ENCODE results near the gene CYTH3. TPM values are rescaled to one million over a fixed set of nuclear protein-coding genes. Genes with fewer than 3 reads are reported as not detected.
A peak's percentile ranks its signal among the peaks of the same experiment; 100 is the strongest.
"Not testable (repeated sequence)": the region's sequence is repeated elsewhere in the genome, so short reads cannot be mapped to it uniquely, and the experiment has no call there.

Gene CYTH3
- 1 to 10 TPM; 2.2 to 8.4 TPM for total RNA-seq

GRCh38 chr7:6272481-6273323 lies at the start of gene CYTH3:
TSS of gene CYTH3 (minus strand) at chr7:6272624. CDS start at chr7:6272507, 117 bp downstream.
- Mint-ChIP-seq H3K9me3 (no peaks in the 10 kb centered on the region), H3K4me1 (peaks cover 23% of the 10 kb centered on the region), H3K27ac (peak within 1 kb of the TSS; percentile 86), H3K4me3 (peak within 1 kb of the TSS; percentile 95), H3K36me3 (ENCODE audit: low read depth) (no peaks in the 10 kb centered on the region), H3K27me3 (peaks cover 10% of the 10 kb centered on the region)
- ATAC-seq (replicated peaks): peak; percentile 95

- H3K9me3 Mint-ChIP-seq: no peaks in the 10 kb centered on the region
Observed at GRCh38 chr7:6320791-6321190, 48.4 kb upstream of the CYTH3 start.

GRCh38 chr7:6317797-6318438 lies 45.5 kb upstream of the CYTH3 start:
- Mint-ChIP-seq H3K4me3 (no peak overlapping the region), H3K9me3 (no peaks in the 10 kb centered on the region), H3K4me1 (peaks cover 1% of the 10 kb centered on the region), H3K36me3 (ENCODE audit: low read depth) (no peaks in the 10 kb centered on the region), H3K27me3 (no peaks in the 10 kb centered on the region), H3K27ac (no peak overlapping the region)
- ATAC-seq (replicated peaks): peak; percentile 23

More at GRCh38 chr7:6320791-6321190, 48.4 kb upstream of the CYTH3 start:
- Mint-ChIP-seq H3K36me3 (ENCODE audit: low read depth) (no peaks in the 10 kb centered on the region), H3K27me3 (no peaks in the 10 kb centered on the region), H3K4me3 (no peak overlapping the region), H3K4me1 (peaks cover 5% of the 10 kb centered on the region), H3K27ac (no peak overlapping the region)
- no peak for ATAC-seq (replicated peaks)

- Mint-ChIP-seq H3K9me3 (no peaks in the 10 kb centered on the region), H3K4me1 (no peaks in the 10 kb centered on the region), H3K4me3 (no peak overlapping the region), H3K27ac (no peak overlapping the region), H3K27me3 (no peaks in the 10 kb centered on the region), H3K36me3 (ENCODE audit: low read depth) (no peaks in the 10 kb centered on the region)
- ATAC-seq (replicated peaks): no peak
Observed at GRCh38 chr7:6316226-6316625, 43.8 kb upstream of the CYTH3 start.

GRCh38 chr7:6315746-6316145 lies 43.3 kb upstream of the CYTH3 start:
- Mint-ChIP-seq H3K4me3 (no peak overlapping the region), H3K4me1 (no peaks in the 10 kb centered on the region), H3K36me3 (ENCODE audit: low read depth) (no peaks in the 10 kb centered on the region), H3K27me3 (no peaks in the 10 kb centered on the region), H3K27ac (no peak overlapping the region), H3K9me3 (no peaks in the 10 kb centered on the region)
- ATAC-seq (replicated peaks): no peak

GRCh38 chr7:6310271-6310993 lies 38.0 kb upstream of the CYTH3 start:
- ATAC-seq (replicated peaks): no peak
- H3K4me3 Mint-ChIP-seq: no peak overlapping the region
- H3K36me3 Mint-ChIP-seq (ENCODE audit: low read depth): no peaks in the 10 kb centered on the region
- H3K27ac Mint-ChIP-seq: no peak overlapping the region
- H3K9me3 Mint-ChIP-seq: no peaks in the 10 kb centered on the region
- H3K27me3 Mint-ChIP-seq: no peaks in the 10 kb centered on the region
- H3K4me1 Mint-ChIP-seq: no peaks in the 10 kb centered on the region

GRCh38 chr7:6307762-6308161 lies 35.3 kb upstream of the CYTH3 start:
- no peaks in the 10 kb centered on the region for H3K27me3 Mint-ChIP-seq
- no peaks in the 10 kb centered on the region for H3K9me3 Mint-ChIP-seq
- H3K36me3 Mint-ChIP-seq (ENCODE audit: low read depth): no peaks in the 10 kb centered on the region
- H3K4me1 Mint-ChIP-seq: no peaks in the 10 kb centered on the region
- ATAC-seq (replicated peaks): no peak
- no peak overlapping the region for H3K27ac Mint-ChIP-seq
- no peak overlapping the region for H3K4me3 Mint-ChIP-seq

GRCh38 chr7:6306471-6306870 lies 34.0 kb upstream of the CYTH3 start:
- ATAC-seq (replicated peaks): no peak
- Mint-ChIP-seq H3K4me1 (no peaks in the 10 kb centered on the region), H3K4me3 (no peak overlapping the region), H3K27me3 (no peaks in the 10 kb centered on the region), H3K36me3 (ENCODE audit: low read depth) (no peaks in the 10 kb centered on the region), H3K9me3 (no peaks in the 10 kb centered on the region), H3K27ac (no peak overlapping the region)

- H3K27ac Mint-ChIP-seq: no peak overlapping the region
- H3K9me3 Mint-ChIP-seq: no peaks in the 10 kb centered on the region
- ATAC-seq (replicated peaks): no peak
- H3K36me3 Mint-ChIP-seq (ENCODE audit: low read depth): no peaks in the 10 kb centered on the region
- H3K27me3 Mint-ChIP-seq: no peaks in the 10 kb centered on the region
- no peaks in the 10 kb centered on the region for H3K4me1 Mint-ChIP-seq
- no peak overlapping the region for H3K4me3 Mint-ChIP-seq
Observed at GRCh38 chr7:6305330-6305729, 32.9 kb upstream of the CYTH3 start.

- not testable (repeated sequence) for H3K4me3 Mint-ChIP-seq; H3K27ac Mint-ChIP-seq; H3K9me3 Mint-ChIP-seq; H3K4me1 Mint-ChIP-seq; ATAC-seq (replicated peaks); H3K27me3 Mint-ChIP-seq; H3K36me3 Mint-ChIP-seq (ENCODE audit: low read depth)
Observed at GRCh38 chr7:6301446-6301845, 29.0 kb upstream of the CYTH3 start.

- ATAC-seq (replicated peaks): no peak
- Mint-ChIP-seq H3K36me3 (ENCODE audit: low read depth) (no peaks in the 10 kb centered on the region), H3K4me3 (no peak overlapping the region)
Observed at GRCh38 chr7:6299774-6300173, 27.4 kb upstream of the CYTH3 start.

GRCh38 chr7:6294839-6295238 lies 22.4 kb upstream of the CYTH3 start:
- no peak for ATAC-seq (replicated peaks)

More at GRCh38 chr7:6299774-6300173, 27.4 kb upstream of the CYTH3 start:
- H3K9me3 Mint-ChIP-seq: no peaks in the 10 kb centered on the region
- H3K27ac Mint-ChIP-seq: no peak overlapping the region
- H3K27me3 Mint-ChIP-seq: no peaks in the 10 kb centered on the region
- no peaks in the 10 kb centered on the region for H3K4me1 Mint-ChIP-seq

GRCh38 chr7:6293202-6293601 lies 20.8 kb upstream of the CYTH3 start:
- H3K36me3 Mint-ChIP-seq (ENCODE audit: low read depth): no peaks in the 10 kb centered on the region
- ATAC-seq (replicated peaks): no peak
- H3K4me3 Mint-ChIP-seq: no peak overlapping the region
- H3K9me3 Mint-ChIP-seq: no peaks in the 10 kb centered on the region
- H3K4me1 Mint-ChIP-seq: no peaks in the 10 kb centered on the region
- H3K27ac Mint-ChIP-seq: no peak overlapping the region
- no peaks in the 10 kb centered on the region for H3K27me3 Mint-ChIP-seq

More at GRCh38 chr7:6294839-6295238, 22.4 kb upstream of the CYTH3 start:
- Mint-ChIP-seq H3K9me3 (no peaks in the 10 kb centered on the region), H3K27ac (no peak overlapping the region), H3K4me3 (no peak overlapping the region), H3K27me3 (no peaks in the 10 kb centered on the region), H3K36me3 (ENCODE audit: low read depth) (no peaks in the 10 kb centered on the region), H3K4me1 (no peaks in the 10 kb centered on the region)

GRCh38 chr7:6291941-6292340 lies 19.5 kb upstream of the CYTH3 start:
- not testable (repeated sequence) for H3K36me3 Mint-ChIP-seq (ENCODE audit: low read depth); ATAC-seq (replicated peaks); H3K4me1 Mint-ChIP-seq; H3K27ac Mint-ChIP-seq; H3K9me3 Mint-ChIP-seq; H3K4me3 Mint-ChIP-seq; H3K27me3 Mint-ChIP-seq

- ATAC-seq (replicated peaks): no peak
- H3K27ac Mint-ChIP-seq: no peak overlapping the region
- H3K9me3 Mint-ChIP-seq: no peaks in the 10 kb centered on the region
- no peaks in the 10 kb centered on the region for H3K27me3 Mint-ChIP-seq
- H3K36me3 Mint-ChIP-seq (ENCODE audit: low read depth): no peaks in the 10 kb centered on the region
- H3K4me1 Mint-ChIP-seq: no peaks in the 10 kb centered on the region
- H3K4me3 Mint-ChIP-seq: no peak overlapping the region
Observed at GRCh38 chr7:6291531-6291930, 19.1 kb upstream of the CYTH3 start.
